Muscle of leg (tissue), 11 donors: ENCODE data around the gene ZNF578. TPM values are rescaled to one million over a fixed set of nuclear protein-coding genes. Genes with fewer than 3 reads are reported as not detected.
"Not testable (repeated sequence)": the region's sequence is repeated elsewhere in the genome, so short reads cannot be mapped to it uniquely, and the experiment has no call there.

Experiments used
- DNase-seq: peaks from one replicate; pipeline ENCODE4 v3.0.0; 2013
- H3K27ac ChIP-seq: one replicate; pipeline ENCODE4 v1.5.1; 2013; ENCODE audit warnings: mild to moderate bottlenecking, low read length, control low read depth
- H3K27me3 ChIP-seq: one replicate; pipeline ENCODE4 v1.6.1; 2013; ENCODE audit warnings: low read length; ENCODE audit not compliant: control insufficient read depth, insufficient read depth
- H3K36me3 ChIP-seq: one replicate; pipeline ENCODE4 v1.6.1; 2013; ENCODE audit warnings: low read length; ENCODE audit not compliant: control insufficient read depth, insufficient read depth
- H3K4me1 ChIP-seq: one replicate; pipeline ENCODE4 v1.6.1; 2013; ENCODE audit warnings: low read length; ENCODE audit not compliant: control insufficient read depth, insufficient read depth
- H3K4me3 ChIP-seq: one replicate; pipeline ENCODE4 v1.5.1; 2013; ENCODE audit warnings: low read length, control low read depth
- H3K9me3 ChIP-seq: replicated peaks from 2 replicates; pipeline ENCODE4 v1.6.1; 2013; ENCODE audit warnings: low read depth, low read length; ENCODE audit not compliant: control insufficient read depth
- WGBS: methylation state at CpG from one replicate; pipeline ENCODE4 v1.1.5; 2013; ENCODE audit warnings: missing lambda C conversion rate; ENCODE audit not compliant: insufficient coverage; 5-methylcytosine and 5-hydroxymethylcytosine counted together
- polyA plus RNA-seq, 8 donors: library from polyadenylated mRNA; unstranded; fragments of 120-200 nt; gene quantifications; one replicate each; pipeline versions ENCODE4 v1.2.1 to v1.2.3, GENCODE V29; 2013; ENCODE audit warnings: inconsistent platforms in 1 of 8, low replicate concordance in 1 of 8; ENCODE audit not compliant: insufficient read length in 8 of 8, insufficient read depth in 1 of 8
- total RNA-seq: library from RNA; stranded (reverse); fragments of 120-200 nt; gene quantifications from one replicate; pipeline ENCODE4 v1.2.4, GENCODE V29; 2013

ZNF578 gene
- total and polyA plus RNA-seq, 9 donors = 1.3 to 5.9 (median 3.1) TPM

- Histone ChIP-seq H3K4me1 (no peaks in the 10 kb centered on the region), H3K9me3 (no peaks in the 10 kb centered on the region), H3K4me3 (no peak overlapping the region), H3K27ac (peak overlapping the region; percentile 35), H3K27me3 (no peaks in the 10 kb centered on the region), H3K36me3 (peaks cover 26% of the 10 kb centered on the region)
- no peak for DNase-seq
- WGBS = 83% methylated on average over 4 of the region's 8 CpGs
These were observed 89.8 kb downstream of the ZNF578 start for GRCh38 chr19:52542984-52543664.

- H3K4me3 ChIP-seq = no peak overlapping the region
- peaks cover 40% of the 10 kb centered on the region for H3K9me3 ChIP-seq
- no peak overlapping the region for H3K27ac ChIP-seq
- no peak for DNase-seq
- no peaks in the 10 kb centered on the region for H3K27me3 ChIP-seq
- H3K36me3 ChIP-seq = peaks cover 50% of the 10 kb centered on the region
- no peaks in the 10 kb centered on the region for H3K4me1 ChIP-seq
- 94% methylated on average over 11 of the region's 15 CpGs for WGBS
These were observed 101.0 kb downstream of the ZNF578 start for GRCh38 chr19:52554216-52554971.

DNA sequence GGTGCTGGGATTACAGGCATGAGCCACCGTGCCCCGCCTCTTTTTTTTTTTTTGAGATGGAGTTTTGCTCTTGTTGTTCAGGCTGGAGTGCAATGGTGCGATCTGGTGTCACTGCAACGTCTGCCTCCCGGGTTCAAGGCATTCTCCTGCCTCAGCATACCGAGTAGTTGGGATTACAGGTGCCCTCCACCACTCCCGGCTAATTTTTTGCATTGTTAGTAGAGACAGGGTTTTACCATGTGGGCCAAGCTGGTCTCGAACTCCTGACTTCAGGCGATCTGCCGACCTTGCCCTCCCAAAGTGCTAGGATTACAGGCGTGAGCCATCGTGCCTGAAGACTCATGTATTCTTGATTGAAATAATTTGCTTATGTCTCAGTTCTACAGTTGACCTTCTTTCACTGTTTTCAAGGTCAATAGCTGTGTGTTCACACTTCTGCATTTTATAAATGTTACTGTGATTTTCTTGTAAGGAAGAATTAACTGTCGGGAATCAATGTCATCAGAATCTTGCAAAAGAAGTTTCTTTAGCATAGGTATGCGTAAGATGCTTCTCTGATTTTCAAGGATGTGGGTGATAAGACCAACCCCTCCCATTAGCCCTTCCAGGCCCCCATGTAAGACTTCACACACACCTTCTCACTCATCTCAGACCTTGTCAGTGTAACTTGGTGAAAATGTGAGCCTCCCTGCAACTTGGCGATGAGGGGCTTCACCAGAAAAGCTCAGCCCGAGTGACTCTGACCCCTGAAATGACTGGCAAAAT is 104.1 kb downstream of the ZNF578 start:
- WGBS = 100% methylated on average over 6 of the region's 16 CpGs
- no peak overlapping the region for H3K27ac ChIP-seq
- H3K4me1 ChIP-seq = no peaks in the 10 kb centered on the region
- H3K9me3 ChIP-seq = peaks cover 47% of the 10 kb centered on the region
- DNase-seq = no peak
- H3K27me3 ChIP-seq = no peaks in the 10 kb centered on the region
- H3K4me3 ChIP-seq = no peak overlapping the region
- peaks cover 44% of the 10 kb centered on the region for H3K36me3 ChIP-seq

GRCh38 chr19:52558732-52559445 is 105.5 kb downstream of the ZNF578 start:
- Histone ChIP-seq H3K9me3 (peaks cover 39% of the 10 kb centered on the region), H3K36me3 (peaks cover 39% of the 10 kb centered on the region)
- H3K4me3 ChIP-seq, DNase-seq, H3K27ac ChIP-seq, H3K4me1 ChIP-seq, H3K27me3 ChIP-seq: not testable (repeated sequence)
- no CpG with 5 or more reads among the region's 5 CpGs for WGBS

- Histone ChIP-seq H3K9me3 (peaks cover 16% of the 10 kb centered on the region), H3K36me3 (peaks cover 25% of the 10 kb centered on the region)
- not testable (repeated sequence) for DNase-seq, H3K27me3 ChIP-seq, H3K4me1 ChIP-seq, H3K4me3 ChIP-seq, H3K27ac ChIP-seq
- 86% methylated on average over 1 of the region's 8 CpGs for WGBS
These were observed 108.3 kb downstream of the ZNF578 start for GRCh38 chr19:52561611-52562010.

Other genes with a start within 250 kb of the ZNF578 start
- gene ZNF766, start 184.0 kb upstream of the ZNF578 start, total RNA-seq = 17.3 TPM
- gene ZNF766, start 184.0 kb upstream of the ZNF578 start, polyA plus RNA-seq = 10 to 100 TPM in 5 of 8 donors, 1 to 10 TPM in 3; 6.5 to 13.6 (median 10.8) TPM
- 9.0 TPM for gene ZNF480, start 156.4 kb upstream of the ZNF578 start, total RNA-seq
- 1 to 10 TPM; 5.8 to 9.9 (median 8.8) TPM for gene ZNF480, start 156.4 kb upstream of the ZNF578 start, polyA plus RNA-seq
- 4.3 TPM for gene ZNF610, start 117.3 kb upstream of the ZNF578 start, total RNA-seq
- 1 to 10 TPM; 2.9 to 5.3 (median 3.9) TPM for gene ZNF610, start 117.3 kb upstream of the ZNF578 start, polyA plus RNA-seq
- gene ZNF880, start 83.6 kb upstream of the ZNF578 start, total RNA-seq = 25.4 TPM
- gene ZNF880, start 83.6 kb upstream of the ZNF578 start, polyA plus RNA-seq = 10 to 100 TPM; 11.0 to 16.7 (median 14.9) TPM
- gene ZNF528, start 55.7 kb upstream of the ZNF578 start, total RNA-seq = 30.0 TPM
- gene ZNF528, start 55.7 kb upstream of the ZNF578 start, polyA plus RNA-seq = 10 to 100 TPM; 14.1 to 27.8 (median 17.3) TPM
- gene ZNF534, start 24.4 kb upstream of the ZNF578 start, total RNA-seq = 0.22 TPM
- gene ZNF534, start 24.4 kb upstream of the ZNF578 start, polyA plus RNA-seq = 1 to 10 TPM in 3 of 8 donors, under 1 TPM in 5; 0.50 to 1.2 (median 0.73) TPM
- 15.9 TPM for gene ZNF808, start 74.1 kb downstream of the ZNF578 start, total RNA-seq
- 1 to 10 TPM; 3.6 to 7.6 (median 5.6) TPM for gene ZNF808, start 74.1 kb downstream of the ZNF578 start, polyA plus RNA-seq
- gene ZNF701, start 116.7 kb downstream of the ZNF578 start, total RNA-seq = 12.5 TPM
- 10 to 100 TPM in 1 of 8 donors, 1 to 10 TPM in 7; 6.4 to 10.7 (median 8.4) TPM for gene ZNF701, start 116.7 kb downstream of the ZNF578 start, polyA plus RNA-seq
- gene ZNF83, start 184.8 kb downstream of the ZNF578 start, total RNA-seq = 45.7 TPM
- gene ZNF83, start 184.8 kb downstream of the ZNF578 start, polyA plus RNA-seq = 10 to 100 TPM; 25.6 to 53.9 (median 36.5) TPM